ENCODE data around the gene AP2A2. TPM values are rescaled to one million over a fixed set of nuclear protein-coding genes. Genes with fewer than 3 reads are reported as not detected.

AP2A2 gene
- total and polyA plus RNA-seq, 11 donors = 20.4 to 71.4 (median 36.5) TPM

- DNase-seq = no peak
Measured at GRCh38 chr11:894575-895201, 31.0 kb upstream of the AP2A2 start.

GRCh38 chr11:895331-896110 is 30.1 kb upstream of the AP2A2 start:
- no peaks in the 10 kb centered on the region for H3K27me3 ChIP-seq
- WGBS, 4 donors = 84 to 95% (median 89%) methylated on average over 15 to 26 of the region's 26 CpGs
- ATAC-seq = no peak
- no peaks in the 10 kb centered on the region for H3K9me3 ChIP-seq
- H3K36me3 ChIP-seq = peaks cover 0 to 32% (median 22%) of the 10 kb centered on the region in 9 donors
- H3K27ac ChIP-seq = no peak overlapping the region
- DNase-seq = no peak
- no peak overlapping the region for H3K4me3 ChIP-seq
- intact Hi-C loops (cut with DNase I) = no loop called here
- TF ChIP-seq POLR2A (IDR thresholded peaks at IDR 0.05) (no peak), CTCF (IDR thresholded peaks at IDR 0.05) (no peak)
- H3K4me1 ChIP-seq = no peaks in the 10 kb centered on the region

More at GRCh38 chr11:894575-895201, 31.0 kb upstream of the AP2A2 start:
- Histone ChIP-seq H3K27ac (no peak overlapping the region), H3K9me3 (no peaks in the 10 kb centered on the region), H3K4me3 (no peak overlapping the region), H3K4me1 (no peaks in the 10 kb centered on the region), H3K36me3 (peaks cover 0 to 24% (median 13%) of the 10 kb centered on the region in 9 donors), H3K27me3 (no peaks in the 10 kb centered on the region)
- intact Hi-C loops (cut with DNase I) = no loop called here
- ATAC-seq = no peak
- WGBS, 4 donors = 75 to 94% (median 88%) methylated on average over 9 to 12 of the region's 12 CpGs
- TF ChIP-seq CTCF (IDR thresholded peaks at IDR 0.05) (no peak), POLR2A (IDR thresholded peaks at IDR 0.05) (no peak)

- intact Hi-C loops (cut with DNase I) = no loop called here
Measured at GRCh38 chr11:897253-898142, 28.2 kb upstream of the AP2A2 start.

More at GRCh38 chr11:897253-898142, 28.2 kb upstream of the AP2A2 start:
- Histone ChIP-seq H3K27me3 (no peaks in the 10 kb centered on the region), H3K4me1 (no peaks in the 10 kb centered on the region), H3K9me3 (no peaks in the 10 kb centered on the region), H3K27ac (peak overlapping the region in 1 of 12 donors; percentile 5), H3K4me3 (no peak overlapping the region), H3K36me3 (peaks cover 0 to 46% (median 40%) of the 10 kb centered on the region in 9 donors)
- no peak for DNase-seq
- no peak for ATAC-seq
- TF ChIP-seq POLR2A (IDR thresholded peaks at IDR 0.05) = no peak
- no peak for TF ChIP-seq CTCF (IDR thresholded peaks at IDR 0.05)
- WGBS, 4 donors = 76 to 87% (median 84%) methylated on average over 4 to 17 of the region's 17 CpGs
